Endodermal cell (in vitro differentiated cells): Measurements from ENCODE around the gene DCLRE1B. TPM values are rescaled to one million over a fixed set of nuclear protein-coding genes. Genes with fewer than 3 reads are reported as not detected.

Experiments
- DNase-seq: peaks from one replicate; pipeline ENCODE4 v3.0.0-alpha.2; 2017
- H3K27ac ChIP-seq: 2 replicates; pipeline ENCODE4 v1.5.1; 2013; ENCODE audit warnings: mild to moderate bottlenecking, low read depth, low read length, moderate library complexity
- H3K27me3 ChIP-seq: 2 replicates; pipeline ENCODE4 v1.6.1; 2013; ENCODE audit warnings: mild to moderate bottlenecking, low read length, moderate library complexity; ENCODE audit not compliant: insufficient read depth, control insufficient read depth, poor library complexity, severe bottlenecking
- H3K36me3 ChIP-seq: 2 replicates; pipeline ENCODE4 v1.7.0; 2013; ENCODE audit warnings: mild to moderate bottlenecking, low read length, moderate library complexity; ENCODE audit not compliant: control insufficient read depth, insufficient read depth
- H3K4me1 ChIP-seq: one replicate; pipeline ENCODE4 v1.7.0; 2013; ENCODE audit warnings: low read length; ENCODE audit not compliant: control insufficient read depth, insufficient read depth
- H3K4me3 ChIP-seq: 2 replicates; pipeline ENCODE4 v1.5.1; 2013; ENCODE audit warnings: mild to moderate bottlenecking, low read length, moderate library complexity
- H3K9ac ChIP-seq: 2 replicates; pipeline ENCODE4 v1.6.1; 2013; ENCODE audit warnings: mild to moderate bottlenecking, low read length, moderate library complexity; ENCODE audit not compliant: poor library complexity, severe bottlenecking; ENCODE audit errors: extremely low read depth
- H3K9me3 ChIP-seq: 2 replicates; pipeline ENCODE4 v1.6.1; 2013; ENCODE audit warnings: mild to moderate bottlenecking, low read length, moderate library complexity; ENCODE audit not compliant: control insufficient read depth
- H3K27ac Mint-ChIP-seq: 2 replicates; pipeline ENCODE4 v1.8.0; 2020; ENCODE audit warnings: mixed read lengths
- H3K27me3 Mint-ChIP-seq: 2 replicates; pipeline ENCODE4 v1.8.0; 2021; ENCODE audit warnings: mild to moderate bottlenecking, mixed read lengths; ENCODE audit not compliant: insufficient read depth
- H3K36me3 Mint-ChIP-seq: 2 replicates; pipeline ENCODE4 v1.8.0; 2020; ENCODE audit warnings: low read depth, mixed read lengths
- H3K4me1 Mint-ChIP-seq: 2 replicates; pipeline ENCODE4 v1.8.0; 2020; ENCODE audit warnings: mixed read lengths
- H3K4me3 Mint-ChIP-seq: 2 replicates; pipeline ENCODE4 v1.8.0; 2020; ENCODE audit warnings: mild to moderate bottlenecking, moderate library complexity, mixed read lengths
- H3K9me3 Mint-ChIP-seq: 2 replicates; pipeline ENCODE4 v1.8.0; 2020; ENCODE audit warnings: mild to moderate bottlenecking, mixed read lengths
- WGBS, 2 experiments: methylation state at CpG; one replicate each; pipeline versions ENCODE4 v1.1.5 to v1.1.7; 2013; ENCODE audit warnings: missing lambda C conversion rate in 2 of 2, mixed read lengths in 1 of 2; ENCODE audit not compliant: insufficient coverage in 1 of 2, insufficient read length in 1 of 2; 5-methylcytosine and 5-hydroxymethylcytosine counted together
- total RNA-seq, 2 donors: library from RNA; stranded (reverse); fragmentation: NEBNext Ultra II Directional in 1 of 2; extraction: Animal tissue kit (Norgen Biotek cat#: 25700) in 1 of 2; gene quantifications; 2 replicates in 1 of 2; 3 replicates in 1 of 2; pipeline ENCODE4 v1.2.1, GENCODE V29; 2021
- TF ChIP-seq, protein P1 (sequence below): fragments of 200-600 bp; sonication (generic); conservative IDR thresholded peaks from 2 replicates; pipeline ENCODE4 v1.5.0; 2021; ENCODE audit warnings: antibody characterized with exemption, mild to moderate bottlenecking

Gene DCLRE1B
- total RNA-seq, 2 donors from 2014 or later = 7.4 to 11.0 TPM

DNA sequence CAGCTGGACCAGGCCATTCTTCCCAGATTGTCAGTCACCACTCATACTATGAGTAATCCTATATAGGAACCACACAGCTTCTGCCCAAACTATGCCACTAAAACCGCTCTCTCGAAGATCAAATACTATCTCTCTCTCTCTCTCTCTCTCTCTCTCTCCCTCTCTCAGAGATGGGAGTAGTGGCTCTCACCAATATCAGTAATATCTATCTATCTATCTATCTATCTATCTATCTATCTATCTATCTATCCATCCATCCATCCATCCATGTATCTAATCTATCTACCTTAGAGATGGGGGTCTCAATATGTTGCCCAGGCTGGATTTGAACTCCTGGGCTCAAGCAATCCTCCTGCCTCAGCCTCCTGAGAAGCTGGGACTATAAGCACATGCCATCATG is 19.3 kb downstream of the DCLRE1B start:
- Histone ChIP-seq H3K27ac (no peak overlapping the region), H3K4me1 (peaks cover 8% of the 10 kb centered on the region), H3K9me3 (no peaks in the 10 kb centered on the region), H3K36me3 (no peaks in the 10 kb centered on the region), H3K27me3 (peaks cover 30% of the 10 kb centered on the region), H3K4me3 (no peak overlapping the region), H3K9ac (no peak overlapping the region)
- Mint-ChIP-seq H3K9me3 (no peaks in the 10 kb centered on the region), H3K4me1 (peaks cover 7% of the 10 kb centered on the region), H3K36me3 (no peaks in the 10 kb centered on the region), H3K27me3 (peaks cover 17% of the 10 kb centered on the region), H3K4me3 (no peak overlapping the region), H3K27ac (no peak overlapping the region)
- TF ChIP-seq, protein P1, sequence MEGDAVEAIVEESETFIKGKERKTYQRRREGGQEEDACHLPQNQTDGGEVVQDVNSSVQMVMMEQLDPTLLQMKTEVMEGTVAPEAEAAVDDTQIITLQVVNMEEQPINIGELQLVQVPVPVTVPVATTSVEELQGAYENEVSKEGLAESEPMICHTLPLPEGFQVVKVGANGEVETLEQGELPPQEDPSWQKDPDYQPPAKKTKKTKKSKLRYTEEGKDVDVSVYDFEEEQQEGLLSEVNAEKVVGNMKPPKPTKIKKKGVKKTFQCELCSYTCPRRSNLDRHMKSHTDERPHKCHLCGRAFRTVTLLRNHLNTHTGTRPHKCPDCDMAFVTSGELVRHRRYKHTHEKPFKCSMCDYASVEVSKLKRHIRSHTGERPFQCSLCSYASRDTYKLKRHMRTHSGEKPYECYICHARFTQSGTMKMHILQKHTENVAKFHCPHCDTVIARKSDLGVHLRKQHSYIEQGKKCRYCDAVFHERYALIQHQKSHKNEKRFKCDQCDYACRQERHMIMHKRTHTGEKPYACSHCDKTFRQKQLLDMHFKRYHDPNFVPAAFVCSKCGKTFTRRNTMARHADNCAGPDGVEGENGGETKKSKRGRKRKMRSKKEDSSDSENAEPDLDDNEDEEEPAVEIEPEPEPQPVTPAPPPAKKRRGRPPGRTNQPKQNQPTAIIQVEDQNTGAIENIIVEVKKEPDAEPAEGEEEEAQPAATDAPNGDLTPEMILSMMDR = no peak
- no peak for DNase-seq
- 91 to 94% methylated on average over 2 of the region's 2 CpGs for WGBS, 2 experiments

DNA sequence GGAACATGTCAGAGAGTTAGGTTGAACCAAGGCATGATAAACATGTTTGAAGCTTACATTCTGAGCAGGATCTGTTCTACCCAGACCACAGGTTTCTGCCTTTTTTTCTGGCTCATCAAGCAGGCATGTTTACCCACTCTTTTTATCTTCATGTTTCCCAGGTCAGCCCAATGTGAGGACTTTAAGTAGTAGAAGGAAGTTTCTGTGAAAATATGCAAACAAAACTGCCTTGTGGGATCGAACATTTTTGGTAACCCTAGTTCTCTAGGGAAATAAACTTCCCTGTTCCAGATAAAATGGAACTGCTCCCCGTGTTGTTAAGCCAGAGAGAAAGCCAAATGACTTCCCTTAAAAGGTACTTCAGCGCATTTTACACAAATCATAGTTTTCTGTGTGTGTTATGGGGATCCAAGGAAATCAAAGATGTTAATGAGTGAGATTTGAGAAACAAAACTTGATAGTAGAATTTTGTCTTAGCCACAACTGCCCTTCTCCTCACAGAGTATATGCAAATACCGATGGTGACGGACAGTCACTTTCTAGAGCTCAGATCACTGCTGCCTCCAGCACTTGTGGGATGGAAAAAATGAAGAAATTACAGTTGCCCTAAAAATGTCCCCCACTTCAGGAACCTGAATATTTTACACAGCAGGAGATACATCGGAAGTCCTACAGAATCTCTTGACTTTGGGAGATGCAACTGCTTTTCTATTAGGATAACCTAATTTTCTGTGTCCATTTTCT is 23.2 kb downstream of the DCLRE1B start:
- Mint-ChIP-seq H3K4me3 (peak overlapping the region; percentile 88), H3K27me3 (peaks cover 12% of the 10 kb centered on the region), H3K36me3 (no peaks in the 10 kb centered on the region), H3K27ac (no peak overlapping the region), H3K9me3 (no peaks in the 10 kb centered on the region), H3K4me1 (peaks cover 27% of the 10 kb centered on the region)
- TF ChIP-seq, protein P1 = no peak
- H3K9me3 ChIP-seq = no peaks in the 10 kb centered on the region
- 37 to 60% methylated on average over 3 to 6 of the region's 6 CpGs for WGBS, 2 experiments
- H3K9ac ChIP-seq = peak overlapping the region; percentile 70
- no peak for DNase-seq
- H3K27ac ChIP-seq = no peak overlapping the region
- H3K4me1 ChIP-seq = peaks cover 8% of the 10 kb centered on the region
- peaks cover 18% of the 10 kb centered on the region for H3K27me3 ChIP-seq
- H3K36me3 ChIP-seq = no peaks in the 10 kb centered on the region
- H3K4me3 ChIP-seq = peak overlapping the region; percentile 90

DNA sequence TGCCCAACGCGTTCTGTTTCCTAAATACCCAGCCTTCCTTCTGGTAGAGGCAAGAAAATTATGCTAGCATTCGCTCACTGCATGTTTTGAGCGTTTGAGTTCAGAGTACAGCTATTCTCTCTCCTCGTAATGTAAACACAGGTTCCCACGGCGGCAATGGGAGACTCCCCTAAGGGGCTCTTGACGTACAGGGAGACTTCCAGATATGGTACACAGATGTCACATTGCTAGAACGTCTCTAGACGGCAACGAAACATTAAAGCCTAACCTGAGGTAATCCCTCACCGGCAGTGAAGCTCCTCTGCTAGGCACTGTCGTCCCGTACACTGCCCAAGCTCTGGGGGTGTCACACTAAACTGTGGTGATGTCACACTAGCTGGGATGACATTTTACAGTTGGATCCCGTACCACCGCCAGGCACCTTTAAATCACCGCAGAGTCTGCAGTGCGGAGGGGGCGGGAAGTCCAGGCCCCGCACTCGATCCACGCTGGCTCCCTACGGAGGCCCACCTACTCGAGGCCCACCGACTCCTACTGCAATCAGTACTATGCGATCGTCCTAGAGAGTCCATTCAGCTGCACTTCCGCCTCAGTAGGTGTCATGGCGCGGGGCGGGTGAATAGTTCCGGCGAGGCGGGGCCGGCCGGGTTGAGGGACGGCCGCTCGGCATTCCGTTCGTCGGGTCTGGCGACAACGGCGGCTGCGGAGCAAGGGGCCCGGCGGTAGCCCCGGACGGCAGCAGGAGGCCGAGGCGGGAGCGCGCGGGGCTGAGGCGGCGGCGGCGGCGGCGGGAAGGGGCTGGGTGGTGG is 24.0 kb downstream of the DCLRE1B start, which contains the start of gene HIPK1:
TSS of gene HIPK1 (plus strand) at position 384 of the 809 bp plus-strand sequence.
- no peaks in the 10 kb centered on the region for H3K36me3 ChIP-seq
- Mint-ChIP-seq H3K4me1 (peaks cover 34% of the 10 kb centered on the region), H3K36me3 (no peaks in the 10 kb centered on the region), H3K4me3 (peak within 1 kb of the TSS; percentile 88), H3K27me3 (peaks cover 8% of the 10 kb centered on the region), H3K27ac (peak within 1 kb of the TSS; percentile 95), H3K9me3 (no peaks in the 10 kb centered on the region)
- H3K4me1 ChIP-seq = peaks cover 8% of the 10 kb centered on the region
- H3K27ac ChIP-seq = peak within 1 kb of the TSS; percentile 68
- peak within 1 kb of the TSS; percentile 86 for H3K9ac ChIP-seq
- no peaks in the 10 kb centered on the region for H3K9me3 ChIP-seq
- H3K27me3 ChIP-seq = peaks cover 11% of the 10 kb centered on the region
- peak; percentile 98 for DNase-seq
- 2 to 3% methylated on average over 21 to 60 of the region's 61 CpGs for WGBS, 2 experiments
- H3K4me3 ChIP-seq = peak within 1 kb of the TSS; percentile 96
- TF ChIP-seq, protein P1 = no peak
